Tibial artery (tissue), 4 donors: ENCODE results near the gene TMEM52B.
"Not testable (repeated sequence)": the region's sequence is repeated elsewhere in the genome, so short reads cannot be mapped to it uniquely, and the experiment has no call there.

Experiments
- DNase-seq, 2 donors: peaks; one replicate each; pipeline ENCODE4 v3.0.0-alpha.2; 2019
- H3K27ac ChIP-seq, 2 donors: fragments of 200-600 bp; sonication (generic) in 1 of 2; 1 replicate in 1 of 2; 2 replicates in 1 of 2; pipeline ENCODE4 v1.5.1; 2018 to 2019; ENCODE audit warnings: mild to moderate bottlenecking in 1 of 2
- H3K27me3 ChIP-seq, 2 donors: fragments of 200-600 bp; sonication (generic) in 1 of 2; one replicate each; pipeline versions ENCODE4 v1.5.1 to v1.6.0; 2016 to 2019
- H3K36me3 ChIP-seq, 3 donors: fragments of 200-600 bp; sonication (generic) in 2 of 3; one replicate each; pipeline ENCODE4 v1.5.1; 2016 to 2019; ENCODE audit warnings: mild to moderate bottlenecking in 2 of 3
- H3K4me1 ChIP-seq, 4 donors: fragments of 200-600 bp; sonication (generic) in 2 of 4; 1 replicate in 3 of 4; 2 replicates in 1 of 4; pipeline ENCODE4 v1.5.1; 2016 to 2019
- H3K4me3 ChIP-seq, 2 donors: fragments of 200-600 bp; sonication (generic) in 1 of 2; 1 replicate in 1 of 2; 2 replicates in 1 of 2; pipeline ENCODE4 v1.5.1; 2018 to 2019; ENCODE audit warnings: mild to moderate bottlenecking in 2 of 2
- H3K9me3 ChIP-seq, 3 donors: fragments of 200-600 bp; sonication (generic) in 1 of 3; one replicate each; pipeline ENCODE4 v1.5.1; 2016 to 2019
- CTCF ChIP-seq, 2 experiments: fragments of 200-600 bp in 1 of 2; fragments of 450-650 bp in 1 of 2; IDR thresholded peaks; one replicate each; pipeline ENCODE4 v1.5.1; 2017 to 2019; ENCODE audit warnings: antibody characterized with exemption in 2 of 2, mild to moderate bottlenecking in 1 of 2, moderate library complexity in 1 of 2
- intact Hi-C: fragments of 100-400 bp; cut with DNase I; formaldehyde crosslinking; loops from one replicate; pipeline ENCODE4 v1.15.0; 2023; ENCODE audit warnings: low total_unique reads

Gene TMEM52B

DNA sequence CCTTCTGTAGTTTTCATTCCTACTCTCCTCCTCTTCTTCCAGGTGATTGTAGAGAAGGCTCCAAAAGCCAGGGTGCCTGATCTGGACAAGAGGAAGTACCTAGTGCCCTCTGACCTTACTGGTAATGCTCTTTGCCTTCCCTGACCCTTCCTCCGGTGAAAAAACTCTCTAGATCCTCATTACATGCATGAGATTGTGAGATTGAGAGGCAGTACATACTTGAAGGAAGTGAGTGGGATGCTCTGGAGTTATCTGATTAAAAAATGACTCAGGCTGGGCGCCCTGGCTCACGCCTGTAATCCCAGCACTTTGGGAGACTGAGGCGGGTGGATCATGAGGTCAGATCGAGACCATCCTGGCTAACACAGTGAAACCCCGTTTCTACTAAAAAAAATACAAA, 39.2 kb downstream of the TMEM52B start:
- H3K9me3 ChIP-seq = no peaks in the 10 kb centered on the region
- no peak for TF ChIP-seq CTCF (IDR thresholded peaks at IDR 0.05)
- DNase-seq = no peak
- H3K27ac ChIP-seq = peak overlapping the region in 1 of 2 donors; percentile 18
- intact Hi-C loops = loop anchor here (10.0 kb wide), 2 partner anchors 147 to 1523 kb away; partner anchors contain the start of gene RIMKLB
- no peak overlapping the region for H3K4me3 ChIP-seq
- H3K36me3 ChIP-seq = peaks cover 52 to 53% (median 52%) of the 10 kb centered on the region in 3 donors
- no peaks in the 10 kb centered on the region for H3K27me3 ChIP-seq
- peaks cover 0 to 54% (median 21%) of the 10 kb centered on the region in 4 donors for H3K4me1 ChIP-seq

DNA sequence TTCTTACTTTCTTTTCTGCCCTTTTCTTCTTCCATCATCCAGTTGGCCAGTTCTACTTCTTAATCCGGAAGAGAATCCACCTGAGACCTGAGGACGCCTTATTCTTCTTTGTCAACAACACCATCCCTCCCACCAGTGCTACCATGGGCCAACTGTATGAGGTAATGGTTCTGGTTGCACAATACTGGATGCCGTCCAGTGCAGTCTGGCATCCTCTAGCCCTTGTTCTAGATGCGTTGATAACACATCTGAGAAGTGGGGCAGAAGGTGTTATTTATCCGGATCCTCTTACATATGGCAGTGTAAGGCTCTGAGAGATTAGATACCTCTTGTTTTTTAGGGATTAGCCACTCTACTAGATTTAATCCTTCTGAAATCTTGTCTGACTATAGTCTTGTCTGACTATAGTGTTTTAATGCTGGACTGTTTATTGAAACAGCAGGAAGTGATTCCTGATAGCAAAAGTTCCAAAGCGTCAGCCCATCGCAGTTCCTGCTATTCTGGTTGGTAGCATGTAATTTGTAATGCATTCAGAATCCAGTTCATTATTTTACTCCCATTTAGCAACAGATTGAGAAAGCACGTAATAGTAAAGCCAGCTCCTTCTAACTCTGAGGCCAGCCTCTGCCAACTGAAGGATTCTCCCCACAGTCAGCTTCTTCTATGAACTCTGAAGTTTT, 41.7 kb downstream of the TMEM52B start:
- no peak overlapping the region for H3K4me3 ChIP-seq
- no peaks in the 10 kb centered on the region for H3K9me3 ChIP-seq
- intact Hi-C loops = no loop called here
- H3K27ac ChIP-seq = peak overlapping the region; percentile 51 to 58
- H3K36me3 ChIP-seq = peaks cover 67 to 71% (median 71%) of the 10 kb centered on the region in 3 donors
- TF ChIP-seq CTCF (IDR thresholded peaks at IDR 0.05) = no peak
- peak; percentile 87 to 89 for DNase-seq
- H3K4me1 ChIP-seq = peaks cover 0 to 44% (median 16%) of the 10 kb centered on the region in 4 donors
- H3K27me3 ChIP-seq = no peaks in the 10 kb centered on the region

DNA sequence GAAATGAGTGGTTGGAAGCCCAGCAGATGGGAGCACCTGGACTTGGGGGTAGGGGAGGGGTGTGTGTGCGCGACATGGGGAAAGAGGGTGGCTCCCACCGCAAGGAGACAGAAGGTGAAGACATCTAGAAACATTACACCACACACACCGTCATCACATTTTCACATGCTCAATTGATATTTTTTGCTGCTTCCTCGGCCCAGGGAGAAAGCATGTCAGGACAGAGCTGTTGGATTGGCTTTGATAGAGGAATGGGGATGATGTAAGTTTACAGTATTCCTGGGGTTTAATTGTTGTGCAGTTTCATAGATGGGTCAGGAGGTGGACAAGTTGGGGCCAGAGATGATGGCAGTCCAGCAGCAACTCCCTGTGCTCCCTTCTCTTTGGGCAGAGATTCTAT, 43.0 kb downstream of the TMEM52B start:
- no peak for TF ChIP-seq CTCF (IDR thresholded peaks at IDR 0.05)
- H3K9me3 ChIP-seq = no peaks in the 10 kb centered on the region
- H3K4me3 ChIP-seq = no peak overlapping the region
- H3K36me3 ChIP-seq = peaks cover 67 to 71% (median 71%) of the 10 kb centered on the region in 3 donors
- no peaks in the 10 kb centered on the region for H3K27me3 ChIP-seq
- peaks cover 0 to 34% (median 14%) of the 10 kb centered on the region in 4 donors for H3K4me1 ChIP-seq
- H3K27ac ChIP-seq = no peak overlapping the region
- no peak for DNase-seq
- intact Hi-C loops = no loop called here

DNA sequence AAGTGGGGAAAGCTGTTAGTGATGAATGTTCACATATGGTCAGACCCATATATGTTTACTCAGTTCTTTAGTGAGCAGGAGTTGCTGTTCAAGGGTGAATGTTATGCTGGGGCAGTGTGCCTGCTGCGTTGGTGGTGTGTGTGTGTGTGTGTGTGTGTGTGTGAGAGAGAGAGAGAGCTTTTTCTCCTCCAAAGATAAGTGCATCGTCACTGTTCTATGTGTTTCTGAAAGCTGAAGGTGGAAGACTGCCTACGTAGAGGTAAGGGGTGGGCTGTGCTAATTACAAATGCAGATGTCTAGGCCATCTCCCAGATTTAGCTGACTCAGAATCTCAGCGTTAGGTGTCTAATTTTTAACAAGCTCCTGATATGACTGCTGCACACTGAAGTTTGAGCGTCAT, 44.4 kb downstream of the TMEM52B start:
- H3K9me3 ChIP-seq = no peaks in the 10 kb centered on the region
- TF ChIP-seq CTCF (IDR thresholded peaks at IDR 0.05) = no peak
- intact Hi-C loops = no loop called here
- no peak for DNase-seq
- peaks cover 0 to 30% (median 10%) of the 10 kb centered on the region in 4 donors for H3K4me1 ChIP-seq
- H3K27me3 ChIP-seq = no peaks in the 10 kb centered on the region
- H3K4me3 ChIP-seq = no peak overlapping the region
- no peak overlapping the region for H3K27ac ChIP-seq
- peaks cover 61 to 67% (median 65%) of the 10 kb centered on the region in 3 donors for H3K36me3 ChIP-seq

DNA sequence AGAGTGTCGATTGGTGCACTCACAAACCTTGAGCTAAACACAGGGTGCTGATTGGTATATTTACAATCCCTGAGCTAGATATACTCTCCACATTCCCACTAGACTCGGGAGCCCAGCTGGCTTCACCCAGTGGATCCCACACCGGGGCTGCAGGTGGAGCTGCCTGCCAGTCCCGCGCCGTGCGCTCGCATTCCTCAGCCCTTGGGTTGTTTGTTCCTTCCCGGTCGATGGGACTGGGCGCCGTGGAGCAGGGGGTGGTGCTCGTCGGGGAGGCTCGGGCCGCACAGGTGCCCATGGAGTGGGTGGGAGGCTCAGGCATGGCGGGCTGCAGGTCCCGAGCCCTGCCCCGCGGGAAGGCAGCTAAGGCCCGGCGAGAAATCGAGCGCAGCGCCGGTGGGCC, 46.6 kb downstream of the TMEM52B start:
- H3K36me3 ChIP-seq = peaks cover 40 to 45% (median 44%) of the 10 kb centered on the region in 3 donors
- DNase-seq, intact Hi-C loops: not testable (repeated sequence)

GRCh38 chr12:10226086-10226485, 47.3 kb downstream of the TMEM52B start:
- Histone ChIP-seq H3K27me3 (no peaks in the 10 kb centered on the region), H3K4me3 (no peak overlapping the region), H3K4me1 (peaks cover 0 to 11% (median 4%) of the 10 kb centered on the region in 4 donors), H3K36me3 (peaks cover 33 to 38% (median 38%) of the 10 kb centered on the region in 3 donors), H3K9me3 (no peaks in the 10 kb centered on the region), H3K27ac (no peak overlapping the region)
- intact Hi-C loops = no loop called here
- TF ChIP-seq CTCF (IDR thresholded peaks at IDR 0.05) = no peak
- no peak for DNase-seq

More for the DNA sequence above, 46.6 kb downstream of the TMEM52B start:
- H3K9me3 ChIP-seq, H3K27me3 ChIP-seq, H3K27ac ChIP-seq, H3K4me3 ChIP-seq: not testable (repeated sequence)
- H3K4me1 ChIP-seq = peaks cover 0 to 16% (median 7%) of the 10 kb centered on the region in 4 donors
